ENCODE measurements around the gene PRR33.

The PRR33 gene

DNA sequence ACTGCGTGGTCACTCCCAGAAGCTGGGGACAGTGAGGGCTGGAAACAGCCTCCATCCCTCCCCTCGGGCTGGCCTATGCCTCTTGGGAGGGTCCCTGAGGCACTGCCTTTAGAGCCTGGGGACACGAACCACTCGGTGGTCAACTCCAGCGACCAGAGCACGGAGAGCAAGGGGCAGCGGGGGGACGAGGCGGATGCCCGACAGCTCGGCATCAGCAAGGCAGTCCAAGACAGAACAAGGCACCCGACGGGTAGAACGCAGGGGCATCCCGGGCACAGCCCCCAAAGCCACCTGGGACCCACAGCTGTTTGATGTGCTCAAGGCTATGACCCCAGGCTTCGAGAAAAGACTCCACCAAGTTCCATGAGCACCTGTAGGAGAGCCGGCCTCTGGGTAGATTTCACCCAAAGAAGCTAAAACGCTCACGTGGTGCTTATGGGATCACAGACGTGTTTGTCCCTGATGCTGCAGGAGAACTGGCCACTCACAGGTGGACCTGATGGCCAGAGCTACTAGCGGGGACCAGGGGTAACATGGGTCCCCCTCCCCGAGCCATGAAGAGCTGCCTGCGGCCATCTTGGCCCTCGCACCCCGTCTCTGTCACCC, 39.3 kb downstream of the PRR33 start:
- no peak for DNase-seq

DNA sequence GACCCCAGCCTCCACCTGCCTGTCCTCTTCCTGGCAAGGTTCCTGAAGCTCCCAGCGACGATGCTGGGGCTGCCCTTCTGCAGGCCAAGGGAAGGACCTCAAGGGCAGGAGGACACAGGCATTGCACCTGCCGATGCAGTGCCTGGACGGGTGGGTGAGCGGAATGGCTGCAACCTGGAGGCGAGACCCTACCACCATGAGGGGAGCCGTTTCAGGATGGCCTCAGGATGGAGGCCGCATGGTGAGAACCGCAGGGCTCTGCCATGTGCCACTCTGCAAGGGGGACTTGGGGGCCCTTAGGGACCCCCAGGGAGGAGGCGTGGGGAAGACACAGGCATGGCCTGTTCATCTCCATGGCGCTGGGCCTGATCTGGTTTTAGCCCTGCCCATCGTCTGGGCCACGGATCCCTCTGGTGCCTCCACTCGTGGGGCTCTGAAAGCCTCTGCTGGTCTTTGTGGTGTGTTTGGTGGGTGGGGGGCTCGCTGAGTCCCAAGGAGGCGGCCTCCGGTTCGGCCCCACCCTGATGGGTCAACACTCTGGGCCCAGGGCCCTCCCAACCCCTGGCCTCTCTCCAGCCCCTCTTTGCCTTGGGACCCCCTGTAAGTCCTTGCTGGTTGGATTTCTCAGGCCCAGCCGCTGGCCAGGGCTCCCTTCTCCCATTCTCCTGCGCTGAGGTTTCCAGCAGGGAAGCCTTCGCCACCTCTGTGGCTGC, 40.1 kb downstream of the PRR33 start:
- DNase-seq = no peak

DNA sequence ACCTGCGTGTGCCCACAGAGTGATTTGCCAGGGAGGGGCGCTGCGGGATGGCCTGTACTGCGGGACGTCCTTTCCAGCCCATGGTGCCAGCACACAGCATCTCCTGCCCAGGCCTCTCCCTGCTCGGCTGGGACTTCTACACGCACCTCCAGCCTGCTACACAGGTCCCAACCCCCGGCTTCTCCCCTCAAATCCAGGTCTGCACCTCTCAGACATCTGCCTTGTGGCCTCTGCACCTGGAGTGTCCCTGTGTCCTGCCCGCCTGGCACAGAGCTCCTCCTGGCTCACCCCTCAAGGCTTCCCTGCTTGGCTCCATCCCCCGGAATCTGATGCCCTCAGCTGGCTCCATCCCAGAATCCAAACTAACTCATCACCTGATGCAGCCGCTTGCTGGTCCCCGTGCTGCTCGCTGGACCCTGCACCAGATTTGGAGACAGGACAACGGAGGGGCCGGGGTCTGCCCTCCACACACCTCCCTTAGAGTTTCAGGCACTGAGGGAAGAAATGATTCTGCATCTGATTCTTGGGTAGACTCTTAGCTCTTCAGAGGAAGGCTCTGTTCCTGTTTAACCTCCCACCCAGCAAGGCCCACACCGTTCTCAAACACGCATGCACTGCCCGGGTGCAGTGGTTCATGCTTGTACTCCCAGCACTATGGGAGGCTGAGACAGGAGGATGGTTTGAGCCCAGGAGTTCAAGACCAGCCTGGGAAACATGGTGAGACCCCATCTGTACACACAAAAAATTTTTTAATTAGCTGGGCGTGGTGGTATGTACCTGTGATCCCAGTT, 42.9 kb downstream of the PRR33 start:
- DNase-seq = no peak

DNA sequence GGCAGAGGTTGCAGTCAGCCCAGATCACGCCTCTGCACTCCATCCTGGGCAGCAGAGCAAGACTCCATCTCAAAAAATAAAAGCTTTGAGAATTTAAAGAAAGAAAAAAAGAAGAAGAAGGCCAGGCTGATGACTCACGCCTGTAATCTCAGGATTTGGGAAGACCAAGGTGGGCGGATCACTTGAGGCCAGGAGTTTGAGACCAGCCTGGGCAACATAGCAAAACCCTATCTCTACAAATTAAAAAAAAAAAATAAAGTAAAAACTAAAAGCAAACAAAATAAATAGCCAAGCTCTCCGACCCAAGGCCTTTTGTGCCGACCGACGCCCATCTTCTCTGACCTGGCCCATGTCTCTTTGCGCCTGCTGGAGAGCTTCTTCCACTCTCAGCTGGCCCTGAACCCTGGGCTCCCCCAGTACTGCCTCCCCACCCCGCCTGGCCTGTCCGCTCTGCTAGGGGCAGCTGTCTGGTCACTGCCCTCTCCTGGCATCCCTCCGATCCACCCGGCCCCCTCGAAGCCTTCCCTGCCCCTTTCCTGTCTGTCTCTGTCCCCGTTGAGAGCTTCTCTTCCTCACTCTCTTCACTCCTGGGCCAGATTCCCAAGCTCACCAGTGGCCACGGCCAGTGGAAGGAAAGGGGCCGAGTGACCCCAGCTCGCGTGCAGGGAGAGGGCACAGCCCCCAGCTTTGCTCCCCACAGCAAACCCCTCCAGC, 43.6 kb downstream of the PRR33 start:
- no peak for DNase-seq

DNA sequence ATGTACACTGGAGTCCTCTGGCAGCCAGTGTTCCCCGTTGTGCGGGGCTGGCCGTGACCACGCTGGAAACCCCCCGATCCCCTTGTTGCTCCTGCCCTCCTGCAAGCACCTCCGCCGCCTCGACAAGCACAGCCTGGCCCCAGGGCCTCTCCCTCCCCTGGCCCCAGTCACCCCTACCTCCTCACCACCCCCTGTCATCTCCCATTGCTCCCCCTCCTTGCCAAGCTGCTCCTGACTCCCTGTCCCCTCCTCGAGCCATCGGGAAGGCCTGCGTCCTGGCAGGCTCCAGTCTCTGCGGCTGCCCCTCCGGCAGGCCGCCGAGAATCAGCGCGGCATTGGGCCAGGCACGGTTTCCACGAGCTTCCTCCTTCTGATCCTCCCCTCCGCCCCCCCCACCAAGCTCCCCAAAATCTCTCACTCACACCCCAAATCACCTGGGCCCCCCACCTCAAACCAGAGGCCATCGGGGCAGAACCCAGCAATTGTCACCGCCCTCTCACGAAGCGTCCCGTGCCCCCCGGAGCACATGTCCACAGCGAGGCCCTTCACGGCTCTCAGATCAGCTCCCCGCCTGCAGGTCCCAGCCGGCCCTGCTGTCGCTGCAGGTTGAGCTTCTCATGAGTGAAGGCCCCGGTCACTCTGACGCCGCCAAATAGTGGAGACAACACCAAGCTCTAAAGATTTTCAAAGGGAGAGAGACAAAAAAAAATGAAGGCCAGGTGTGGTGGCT, 44.5 kb downstream of the PRR33 start:
- DNase-seq = no peak

DNA sequence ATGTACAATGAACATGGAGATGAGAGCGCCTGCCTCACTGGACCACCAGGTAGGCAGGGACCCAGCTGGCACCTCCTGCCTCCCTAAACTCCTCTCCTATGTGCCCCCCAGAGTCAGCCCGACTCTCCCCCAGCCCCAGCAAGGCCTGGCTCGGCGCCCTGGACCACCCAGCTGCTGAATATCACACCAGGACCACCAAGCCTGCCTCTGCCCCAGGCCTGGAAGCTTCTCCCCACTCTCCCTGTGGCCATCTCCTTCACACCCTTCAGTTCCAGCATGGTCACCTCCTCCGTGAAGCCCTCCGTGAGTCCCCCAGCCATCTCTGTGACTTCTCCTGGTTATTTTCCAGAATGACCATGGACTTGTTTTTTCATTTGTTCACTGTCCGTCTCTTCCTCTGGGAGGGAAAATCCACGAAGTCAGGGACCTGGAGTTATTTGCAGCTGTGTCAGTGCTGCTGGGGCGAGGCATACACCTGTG, 45.2 kb downstream of the PRR33 start:
- no peak for DNase-seq

DNA sequence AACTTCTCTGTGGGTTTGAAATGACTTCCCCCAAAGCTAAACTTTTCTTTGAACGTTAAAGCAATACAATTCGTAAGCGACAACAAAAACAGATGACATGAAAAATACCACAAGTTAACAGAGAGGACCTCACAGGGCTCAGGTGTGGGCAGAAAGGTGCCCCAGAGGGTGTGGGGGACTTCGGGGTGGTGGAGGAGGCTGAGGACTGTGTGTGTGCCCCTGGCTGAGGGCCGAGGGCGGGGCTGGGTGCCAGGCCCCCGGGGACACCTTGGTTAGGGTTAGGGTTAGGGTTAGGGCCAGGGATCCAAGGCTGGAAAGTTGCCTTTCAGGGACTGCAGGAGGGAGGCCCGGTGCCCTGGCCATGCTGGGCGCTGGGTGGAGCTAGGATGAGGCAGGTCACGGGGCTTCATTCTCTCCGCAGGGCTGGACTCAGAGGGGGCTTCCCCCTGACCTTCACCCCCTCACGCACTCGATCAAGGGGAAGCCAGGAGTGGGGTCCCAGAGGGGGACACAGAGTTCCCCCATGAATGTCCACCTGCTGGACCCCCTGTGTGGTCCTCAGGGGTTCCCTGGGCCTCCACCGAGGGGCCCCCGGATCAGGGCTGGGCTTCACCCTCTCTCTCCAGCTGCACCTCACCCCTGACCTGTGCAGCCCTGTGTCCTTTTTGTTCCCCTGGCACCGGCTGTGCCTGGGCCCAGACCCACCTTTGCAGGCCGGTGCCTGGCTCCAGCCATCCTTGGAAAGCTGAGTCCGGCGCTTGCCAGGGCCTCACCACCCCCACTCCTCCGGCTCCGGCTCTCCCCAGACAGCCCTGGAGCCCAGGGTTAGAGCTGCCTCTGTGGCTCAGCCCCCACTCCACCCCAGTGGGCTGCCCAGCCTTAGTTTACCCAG, 45.9 kb downstream of the PRR33 start:
- no peak for DNase-seq

DNA sequence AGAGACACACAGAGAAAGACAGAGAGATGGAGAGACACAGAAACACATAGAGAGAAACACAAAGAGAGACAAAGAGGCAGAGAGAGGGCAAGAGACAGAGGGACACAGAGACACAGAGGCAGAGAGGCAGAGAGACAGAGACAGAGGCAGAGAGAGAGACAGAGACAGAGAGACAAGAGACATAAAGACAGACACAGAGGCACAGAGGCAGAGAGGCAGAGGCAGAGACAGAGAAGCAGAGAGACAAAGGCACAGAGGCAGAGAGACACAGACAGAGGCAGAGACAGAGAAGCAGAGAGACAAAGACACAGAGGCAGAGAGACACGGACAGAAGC, 46.6 kb downstream of the PRR33 start:
- no peak for DNase-seq

DNA sequence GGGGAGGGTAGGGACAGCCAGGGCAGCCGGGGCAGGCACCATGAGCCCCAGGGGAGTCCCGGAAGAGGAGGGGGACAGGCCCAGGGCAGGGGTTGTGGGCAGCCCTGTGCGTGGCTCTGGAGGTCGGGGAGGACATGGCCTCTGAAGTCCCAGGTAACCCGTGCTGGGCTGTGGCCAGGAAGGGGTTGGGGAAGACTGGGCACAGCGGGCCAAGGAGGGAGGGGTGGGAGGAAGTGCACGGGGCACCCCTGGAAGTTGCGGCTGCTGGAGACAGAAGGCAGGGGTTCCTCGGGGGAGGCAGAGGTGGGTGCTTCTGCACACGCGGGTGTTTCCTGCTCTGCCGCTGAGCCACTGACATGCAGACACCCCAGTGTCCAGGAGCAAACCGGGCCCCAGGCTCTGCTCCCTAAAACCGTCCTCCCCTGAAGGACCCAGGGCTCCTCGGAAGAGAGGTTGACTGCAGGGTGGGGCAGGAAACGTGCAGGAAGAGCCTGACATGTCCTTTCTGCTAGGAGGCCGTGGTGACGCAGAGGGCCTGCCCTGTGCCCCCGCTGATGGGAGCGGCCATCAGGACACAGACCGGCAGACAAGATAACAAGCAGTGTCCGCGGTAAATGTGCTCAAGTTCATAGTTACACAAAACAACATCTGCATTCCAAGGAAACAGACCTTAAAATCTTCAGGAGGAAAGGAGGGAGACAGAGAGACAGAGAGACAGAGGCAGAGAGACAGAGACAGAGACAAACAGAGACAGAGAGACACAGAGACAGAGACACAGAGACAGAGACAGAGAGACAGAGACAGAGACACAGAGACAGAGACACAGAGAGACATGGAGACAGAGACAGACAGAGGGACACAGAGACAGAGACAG, 47.2 kb downstream of the PRR33 start:
- DNase-seq = no peak

DNA sequence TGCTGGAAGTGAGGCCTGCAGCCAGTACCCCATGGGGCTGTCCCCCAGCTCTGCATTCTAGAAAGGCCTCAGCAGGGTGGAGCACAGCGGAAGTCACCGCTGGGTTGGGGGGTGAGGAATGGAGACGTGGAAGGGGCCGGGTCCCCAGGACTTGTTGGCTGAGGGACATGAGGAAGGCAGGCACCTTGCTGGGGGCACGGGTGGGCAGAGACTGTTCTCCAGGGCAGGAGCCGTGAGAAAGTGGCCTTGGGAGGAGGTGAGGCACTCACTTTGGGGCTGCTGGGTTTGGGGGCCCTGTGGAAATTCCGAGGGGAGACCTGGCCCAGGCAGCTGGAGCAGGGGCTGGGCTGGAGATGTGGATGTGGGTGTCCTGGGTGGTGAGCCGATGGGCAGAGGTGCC, 47.9 kb downstream of the PRR33 start:
- no peak for DNase-seq

DNA sequence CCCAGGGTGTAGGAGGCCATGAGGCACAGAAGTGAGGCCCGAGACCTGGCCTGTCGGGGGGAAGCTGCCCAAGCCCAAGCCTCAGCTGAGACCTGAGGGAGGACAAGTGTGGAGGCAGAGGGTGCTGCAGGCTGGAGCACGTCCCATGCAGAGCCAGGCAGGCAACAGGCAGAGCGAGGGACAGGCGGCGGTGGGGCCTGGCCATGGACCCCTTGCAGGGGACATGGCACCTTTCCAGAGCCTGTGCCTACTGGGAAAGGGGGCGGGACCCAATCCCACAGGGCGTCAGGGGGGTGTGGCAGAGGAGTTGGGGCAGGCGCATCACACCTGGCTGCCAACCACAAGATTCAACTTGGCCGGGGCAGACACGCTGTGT, 48.6 kb downstream of the PRR33 start:
- DNase-seq = no peak

DNA sequence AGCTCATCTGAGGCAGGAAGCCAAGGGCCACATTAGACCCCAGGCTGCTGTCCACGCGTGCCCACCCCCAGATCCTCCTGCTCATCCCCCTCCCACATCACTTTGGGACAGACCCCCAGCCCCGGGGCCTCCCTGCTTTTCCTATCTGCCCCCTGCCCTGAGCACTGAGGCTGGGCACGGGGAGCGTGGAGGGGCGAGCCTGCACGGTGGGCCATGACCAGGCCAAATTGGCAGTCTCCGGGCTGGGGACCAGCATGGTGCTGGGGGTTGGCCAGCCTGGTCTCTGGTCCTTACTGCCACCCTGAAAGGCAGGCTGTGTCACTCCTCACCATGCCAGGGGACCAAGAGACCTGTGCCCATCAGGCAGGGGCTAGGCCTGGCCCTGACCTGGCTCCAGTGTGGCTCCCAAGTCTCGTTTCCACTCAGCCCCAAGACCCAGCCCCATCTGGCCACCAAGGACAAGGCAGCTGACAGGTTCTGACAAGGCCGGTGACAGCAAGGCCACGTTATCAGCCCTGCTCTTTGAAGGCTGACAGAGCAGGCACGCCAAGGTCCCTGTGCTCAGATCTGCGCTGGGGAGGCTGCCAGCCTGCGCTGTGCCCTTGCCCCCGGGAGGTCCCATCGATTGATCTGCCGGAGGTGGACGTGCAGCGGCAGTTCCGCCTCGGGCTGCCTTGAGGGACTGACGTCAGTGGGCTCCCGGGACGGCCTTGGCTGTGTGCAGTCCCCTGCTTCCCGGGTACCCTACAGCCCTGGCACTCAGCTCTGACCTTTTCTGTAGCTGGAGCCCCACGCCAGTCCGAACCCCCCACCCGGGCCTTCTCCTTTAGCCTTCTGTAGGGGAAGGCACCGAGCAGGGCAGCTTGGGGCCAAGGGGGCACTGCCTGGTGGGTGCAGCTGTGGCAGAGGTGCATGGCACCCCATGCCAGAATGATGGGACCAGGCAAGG, 49.3 kb downstream of the PRR33 start:
- no peak for DNase-seq

DNA sequence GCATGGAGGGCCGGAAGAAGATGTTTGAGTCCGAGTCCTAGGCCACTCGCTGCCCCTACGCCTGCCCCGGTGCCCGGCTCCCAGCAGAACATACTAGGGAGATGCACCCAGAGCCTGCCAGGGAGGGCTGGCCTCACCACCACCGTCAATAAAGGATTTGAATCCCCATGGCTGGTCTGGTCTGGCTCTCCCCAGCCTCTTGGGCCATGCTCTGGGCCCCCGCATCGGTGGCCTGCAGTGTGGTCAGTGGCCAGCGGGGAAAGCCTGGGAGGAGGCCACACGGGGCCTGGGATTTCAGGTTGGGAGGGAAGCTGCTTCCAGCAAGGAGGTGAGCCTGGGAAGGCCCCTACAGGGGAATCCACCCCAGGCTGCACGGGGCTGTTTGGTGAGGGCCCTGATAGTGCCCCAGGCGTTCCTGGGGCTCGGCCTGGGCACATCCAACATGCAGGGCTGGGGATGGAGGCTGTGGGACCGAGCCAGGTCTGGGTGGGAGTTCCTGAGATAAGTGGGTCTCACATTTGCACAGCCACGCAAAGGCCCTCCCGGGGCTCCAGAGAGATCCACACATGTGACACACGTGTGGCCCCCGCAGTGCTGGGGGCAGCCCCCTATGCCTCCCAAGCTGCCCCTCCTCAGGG, 50.1 kb downstream of the PRR33 start:
- DNase-seq = no peak

DNA sequence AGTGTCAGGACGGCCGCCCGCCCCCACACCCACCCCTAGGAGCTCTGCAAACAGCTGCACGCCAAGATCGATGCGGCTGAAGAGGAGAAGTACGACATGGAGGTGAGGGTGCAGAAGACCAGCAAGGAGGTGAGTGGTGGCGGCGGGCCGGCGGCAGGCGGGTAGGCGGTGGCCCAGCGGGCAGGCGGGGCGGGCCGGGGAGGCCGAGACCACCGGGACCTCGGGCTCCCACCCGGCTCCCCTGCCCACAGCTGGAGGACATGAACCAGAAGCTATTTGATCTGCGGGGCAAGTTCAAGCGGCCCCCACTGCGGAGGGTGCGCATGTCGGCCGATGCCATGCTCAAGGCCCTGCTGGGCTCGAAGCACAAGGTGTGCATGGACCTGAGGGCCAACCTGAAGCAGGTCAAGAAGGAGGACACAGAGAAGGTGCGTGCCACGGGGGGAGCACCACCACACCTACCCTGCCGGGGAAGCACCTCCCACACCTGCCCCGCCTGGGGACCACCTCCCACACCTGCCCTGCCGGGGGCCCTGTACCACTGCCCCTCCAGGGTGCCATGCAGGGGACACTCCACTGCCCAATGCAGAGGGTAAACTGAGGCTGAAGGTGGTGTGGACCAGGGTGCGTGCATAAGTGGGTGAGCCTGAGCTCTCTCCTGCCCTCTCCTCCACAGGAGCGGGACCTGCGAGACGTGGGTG, 50.8 kb downstream of the PRR33 start:
- no peak for DNase-seq

DNA sequence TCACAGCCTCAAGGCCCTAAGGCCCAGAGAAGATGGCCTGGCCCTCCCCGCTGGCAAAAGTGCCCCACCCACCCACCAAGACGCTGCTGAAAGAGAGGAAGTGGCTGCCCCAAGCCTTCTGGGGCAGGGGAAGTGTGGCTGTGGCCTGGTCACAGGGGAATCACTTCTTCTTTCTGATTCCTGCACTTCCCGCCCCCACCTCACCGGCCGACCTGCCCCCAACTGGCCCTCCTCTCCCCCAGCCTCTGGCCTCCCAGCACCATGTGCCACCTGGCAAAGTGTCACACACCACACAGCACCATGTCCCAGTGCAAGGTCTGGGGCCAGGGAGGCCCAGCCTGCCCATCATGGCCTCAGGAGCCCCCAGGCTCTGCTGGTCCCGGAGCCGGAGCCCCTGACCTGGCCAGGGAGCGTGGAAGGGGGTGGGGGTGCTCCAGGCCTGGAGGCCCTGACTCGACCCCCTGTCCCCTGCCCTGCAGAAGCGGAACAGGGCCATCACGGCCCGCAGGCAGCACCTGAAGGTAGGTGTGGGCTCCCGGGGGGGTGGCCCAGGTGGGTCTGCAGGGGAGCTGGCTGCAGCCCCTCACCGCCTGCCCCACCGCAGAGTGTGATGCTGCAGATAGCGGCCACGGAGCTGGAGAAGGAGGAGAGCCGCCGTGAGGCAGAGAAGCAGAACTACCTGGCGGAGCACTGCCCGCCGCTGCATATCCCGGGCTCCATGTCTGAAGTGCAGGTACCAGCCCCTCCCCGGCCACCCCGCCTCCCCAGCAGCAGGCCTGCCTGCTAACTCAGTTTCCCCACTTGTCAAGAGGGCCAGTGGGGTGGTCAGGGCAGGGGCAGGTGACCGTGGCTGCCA, 51.5 kb downstream of the PRR33 start:
- peak in 7 of 51 donors; percentile 21 to 45 (median 32) for DNase-seq

All from hypothalamus (tissue), 51 donors.